ENCODE measurements around the gene DAPL1. TPM values are rescaled to one million over a fixed set of nuclear protein-coding genes. Genes with fewer than 3 reads are reported as not detected.

Gene DAPL1
- total RNA-seq, 1 experiment from 2014 or later: not detected

- in situ Hi-C loops (cut with HindIII; ENCODE audit: low pct_unique_long_range_greater_than_20kb, low sequenced_read_pairs): no loop called here
- Histone ChIP-seq H3K27me3 (ENCODE audit: control insufficient read depth, insufficient read depth, low read length) (peaks cover 7% of the 10 kb centered on the region), H3K4me1 (ENCODE audit: control insufficient read depth, insufficient read depth, low read length) (no peaks in the 10 kb centered on the region), H3K27ac (ENCODE audit: low read length) (no peak overlapping the region), H3K9me3 (ENCODE audit: control insufficient read depth, insufficient read depth, low read depth, low read length) (no peaks in the 10 kb centered on the region), H3K4me3 (ENCODE audit: low read depth in 2 of 2, low read length in 2 of 2) (no peak overlapping the region), H3K36me3 (ENCODE audit: control insufficient read depth, insufficient read depth, low read length) (no peaks in the 10 kb centered on the region)
- ChIA-PET CTCF (interaction anchor here (0.6 to 2.3 kb wide), 6 partner anchors 8 to 730 kb away, joined by 3 to 14 read pairs (median 8); no protein-coding TSS in a partner anchor), POLR2A (no interaction called here)
- intact Hi-C loops (cut with micrococcal nuclease; ENCODE audit: unreplicated experiment): loop anchor here (5.0 kb wide), 1 partner anchor 577 kb away; no protein-coding TSS in a partner anchor
- no TSS peak for BruUV-seq (replicated peaks)
- DNase-seq (ENCODE audit: low read depth, low spot score): peak; percentile 63
- ATAC-seq: peak; percentile 94
- no peak for TF ChIP-seq TCF7L2 (IDR thresholded peaks at IDR 0.05; ENCODE audit: low read depth, low read length)
- TF ChIP-seq CTCF (IDR thresholded peaks at IDR 0.05): peak; percentile 93
Observed at GRCh38 chr2:158753641-158754611, 41.2 kb upstream of the DAPL1 start.

- BruUV-seq (replicated peaks): no TSS peak
- DNase-seq (ENCODE audit: low read depth, low spot score) (no peak), ATAC-seq (no peak)
- no peak overlapping the region for H3K4me3 ChIP-seq (ENCODE audit: low read depth in 2 of 2, low read length in 2 of 2)
- POLR2A ChIA-PET: no interaction called here
- no peaks in the 10 kb centered on the region for H3K9me3 ChIP-seq (ENCODE audit: control insufficient read depth, insufficient read depth, low read depth, low read length)
- no peaks in the 10 kb centered on the region for H3K36me3 ChIP-seq (ENCODE audit: control insufficient read depth, insufficient read depth, low read length)
- no peaks in the 10 kb centered on the region for H3K4me1 ChIP-seq (ENCODE audit: control insufficient read depth, insufficient read depth, low read length)
- no peak overlapping the region for H3K27ac ChIP-seq (ENCODE audit: low read length)
- intact Hi-C loops (cut with micrococcal nuclease; ENCODE audit: unreplicated experiment): no loop called here
- peaks cover 11% of the 10 kb centered on the region for H3K27me3 ChIP-seq (ENCODE audit: control insufficient read depth, insufficient read depth, low read length)
- TF ChIP-seq CTCF (IDR thresholded peaks at IDR 0.05) (peak; percentile 63), REST (IDR thresholded peaks at IDR 0.05; ENCODE audit: insufficient read depth in 1 of 2, low read depth in 2 of 2, low read length in 1 of 2) (no peak), TCF7L2 (IDR thresholded peaks at IDR 0.05; ENCODE audit: low read depth, low read length) (no peak)
- in situ Hi-C loops (cut with HindIII; ENCODE audit: low pct_unique_long_range_greater_than_20kb, low sequenced_read_pairs): no loop called here
- CTCF ChIA-PET: interaction anchor here (2.3 kb wide), 1 partner anchor 10 kb away, joined by 11 read pairs; no protein-coding TSS in a partner anchor
Observed at GRCh38 chr2:158755310-158756087, 39.6 kb upstream of the DAPL1 start.

Data from Panc1 (cell line).